ENCODE data around the gene EMILIN3.
A peak's percentile ranks its signal among the peaks of the same experiment; 100 is the strongest.

EMILIN3 gene

GRCh38 chr20:41377275-41377674 is 10.7 kb upstream of the EMILIN3 start:
- H3K27me3 Mint-ChIP-seq, result peaks cover 48% of the 10 kb centered on the region
- H3K4me1 Mint-ChIP-seq (ENCODE audit: low read depth), result no peaks in the 10 kb centered on the region
- H3K27ac Mint-ChIP-seq, result no peak overlapping the region
- no peaks in the 10 kb centered on the region for H3K9me3 Mint-ChIP-seq
- H3K4me3 Mint-ChIP-seq, result no peak overlapping the region
- H3K36me3 Mint-ChIP-seq (ENCODE audit: low read depth), result no peaks in the 10 kb centered on the region

- Mint-ChIP-seq H3K27ac (no peak overlapping the region), H3K27me3 (peaks cover 49% of the 10 kb centered on the region), H3K4me1 (ENCODE audit: low read depth) (no peaks in the 10 kb centered on the region), H3K4me3 (no peak overlapping the region), H3K36me3 (ENCODE audit: low read depth) (no peaks in the 10 kb centered on the region), H3K9me3 (peaks cover under 1% of the 10 kb centered on the region)
These were observed 9.7 kb upstream of the EMILIN3 start for GRCh38 chr20:41376349-41376748.

GRCh38 chr20:41375846-41376245 is 9.2 kb upstream of the EMILIN3 start:
- H3K4me3 Mint-ChIP-seq, result no peak overlapping the region
- H3K27ac Mint-ChIP-seq, result no peak overlapping the region
- H3K36me3 Mint-ChIP-seq (ENCODE audit: low read depth), result no peaks in the 10 kb centered on the region
- H3K9me3 Mint-ChIP-seq, result peaks cover 5% of the 10 kb centered on the region
- peaks cover 54% of the 10 kb centered on the region for H3K27me3 Mint-ChIP-seq
- no peaks in the 10 kb centered on the region for H3K4me1 Mint-ChIP-seq (ENCODE audit: low read depth)

- H3K9me3 Mint-ChIP-seq, result peaks cover 5% of the 10 kb centered on the region
- no peaks in the 10 kb centered on the region for H3K4me1 Mint-ChIP-seq (ENCODE audit: low read depth)
- H3K27ac Mint-ChIP-seq, result no peak overlapping the region
- H3K36me3 Mint-ChIP-seq (ENCODE audit: low read depth), result no peaks in the 10 kb centered on the region
- no peak overlapping the region for H3K4me3 Mint-ChIP-seq
- peaks cover 52% of the 10 kb centered on the region for H3K27me3 Mint-ChIP-seq
These were observed 7.6 kb upstream of the EMILIN3 start for GRCh38 chr20:41373931-41374920.

- H3K9me3 Mint-ChIP-seq, result peaks cover 5% of the 10 kb centered on the region
- no peak overlapping the region for H3K27ac Mint-ChIP-seq
- H3K4me1 Mint-ChIP-seq (ENCODE audit: low read depth), result no peaks in the 10 kb centered on the region
- peaks cover 56% of the 10 kb centered on the region for H3K27me3 Mint-ChIP-seq
- H3K4me3 Mint-ChIP-seq, result no peak overlapping the region
- no peaks in the 10 kb centered on the region for H3K36me3 Mint-ChIP-seq (ENCODE audit: low read depth)
These were observed 6.7 kb upstream of the EMILIN3 start for GRCh38 chr20:41373251-41373783.

GRCh38 chr20:41371371-41371770 is 4.8 kb upstream of the EMILIN3 start:
- peaks cover 5% of the 10 kb centered on the region for H3K9me3 Mint-ChIP-seq
- no peaks in the 10 kb centered on the region for H3K36me3 Mint-ChIP-seq (ENCODE audit: low read depth)
- H3K27me3 Mint-ChIP-seq, result peaks cover 56% of the 10 kb centered on the region
- H3K27ac Mint-ChIP-seq, result no peak overlapping the region
- H3K4me3 Mint-ChIP-seq, result no peak overlapping the region
- H3K4me1 Mint-ChIP-seq (ENCODE audit: low read depth), result peaks cover 7% of the 10 kb centered on the region

- no peaks in the 10 kb centered on the region for H3K36me3 Mint-ChIP-seq (ENCODE audit: low read depth)
- no peak overlapping the region for H3K4me3 Mint-ChIP-seq
- peaks cover 53% of the 10 kb centered on the region for H3K27me3 Mint-ChIP-seq
- no peak overlapping the region for H3K27ac Mint-ChIP-seq
- H3K4me1 Mint-ChIP-seq (ENCODE audit: low read depth), result peaks cover 7% of the 10 kb centered on the region
- peaks cover 5% of the 10 kb centered on the region for H3K9me3 Mint-ChIP-seq
These were observed 3.6 kb upstream of the EMILIN3 start for GRCh38 chr20:41370176-41370575.

GRCh38 chr20:41369673-41370072 is 3.1 kb upstream of the EMILIN3 start:
- Mint-ChIP-seq H3K4me1 (ENCODE audit: low read depth) (peaks cover 7% of the 10 kb centered on the region), H3K27ac (no peak overlapping the region), H3K4me3 (no peak overlapping the region), H3K9me3 (peaks cover 5% of the 10 kb centered on the region), H3K27me3 (peaks cover 58% of the 10 kb centered on the region), H3K36me3 (ENCODE audit: low read depth) (no peaks in the 10 kb centered on the region)

GRCh38 chr20:41367956-41368355 is 1.3 kb upstream of the EMILIN3 start:
- Mint-ChIP-seq H3K9me3 (peaks cover 5% of the 10 kb centered on the region), H3K4me3 (no peak overlapping the region), H3K4me1 (ENCODE audit: low read depth) (peaks cover 7% of the 10 kb centered on the region), H3K27me3 (peaks cover 50% of the 10 kb centered on the region), H3K36me3 (ENCODE audit: low read depth) (no peaks in the 10 kb centered on the region), H3K27ac (no peak overlapping the region)

GRCh38 chr20:41367393-41367695 is 726 bp upstream of the EMILIN3 start:
- Mint-ChIP-seq H3K4me3 (peak overlapping the region; percentile 54), H3K27ac (no peak overlapping the region), H3K27me3 (peaks cover 46% of the 10 kb centered on the region), H3K9me3 (peaks cover 5% of the 10 kb centered on the region), H3K36me3 (ENCODE audit: low read depth) (no peaks in the 10 kb centered on the region), H3K4me1 (ENCODE audit: low read depth) (peaks cover 7% of the 10 kb centered on the region)

GRCh38 chr20:41365777-41366545 is 657 bp downstream of the EMILIN3 start:
- Mint-ChIP-seq H3K4me3 (no peak overlapping the region), H3K27me3 (peaks cover 40% of the 10 kb centered on the region), H3K9me3 (peaks cover under 1% of the 10 kb centered on the region), H3K36me3 (ENCODE audit: low read depth) (no peaks in the 10 kb centered on the region), H3K4me1 (ENCODE audit: low read depth) (peaks cover 7% of the 10 kb centered on the region), H3K27ac (no peak overlapping the region)

GRCh38 chr20:41364967-41365765 is 1.5 kb downstream of the EMILIN3 start:
- no peaks in the 10 kb centered on the region for H3K36me3 Mint-ChIP-seq (ENCODE audit: low read depth)
- H3K27me3 Mint-ChIP-seq, result peaks cover 40% of the 10 kb centered on the region
- H3K9me3 Mint-ChIP-seq, result no peaks in the 10 kb centered on the region
- peaks cover 7% of the 10 kb centered on the region for H3K4me1 Mint-ChIP-seq (ENCODE audit: low read depth)
- H3K27ac Mint-ChIP-seq, result no peak overlapping the region
- H3K4me3 Mint-ChIP-seq, result no peak overlapping the region

GRCh38 chr20:41364236-41364855 is 2.3 kb downstream of the EMILIN3 start:
- Mint-ChIP-seq H3K4me1 (ENCODE audit: low read depth) (peaks cover 7% of the 10 kb centered on the region), H3K4me3 (no peak overlapping the region), H3K36me3 (ENCODE audit: low read depth) (no peaks in the 10 kb centered on the region), H3K9me3 (no peaks in the 10 kb centered on the region), H3K27ac (no peak overlapping the region), H3K27me3 (peaks cover 32% of the 10 kb centered on the region)

- Mint-ChIP-seq H3K4me1 (ENCODE audit: low read depth) (peaks cover 7% of the 10 kb centered on the region), H3K27ac (no peak overlapping the region), H3K4me3 (no peak overlapping the region), H3K9me3 (no peaks in the 10 kb centered on the region), H3K27me3 (peaks cover 27% of the 10 kb centered on the region), H3K36me3 (ENCODE audit: low read depth) (no peaks in the 10 kb centered on the region)
These were observed 3.0 kb downstream of the EMILIN3 start for GRCh38 chr20:41363601-41364000.
